Heart left ventricle (tissue), 13 donors: Measurements from ENCODE around the gene GCNT2.

Experiments
- CTCF ChIP-seq, 12 donors: fragments of 200-600 bp; sonication (generic) in 4 of 12; IDR thresholded peaks; one replicate each; pipeline versions ENCODE4 v1.5.0 to v1.8.0; 2018 to 2022; ENCODE audit warnings: antibody characterized with exemption in 12 of 12, mild to moderate bottlenecking in 5 of 12
- POLR2A ChIP-seq, 2 donors: fragments of 450-650 bp; IDR thresholded peaks; one replicate each; pipeline ENCODE4 v1.6.1; 2017; ENCODE audit warnings: antibody characterized with exemption in 2 of 2, mild to moderate bottlenecking in 2 of 2, moderate library complexity in 2 of 2
- donor health status: ischemic (EF 13 %, LVEDD 7.1; RV severe dilation, severe dysfunction).
- donor health status: DM: no; HTN: yes; CAD: no.
- donor health status: DM: no; HTN: no; CAD: no.
- donor health status: ischemic (EF 25% LVEDD 6.9; RV normal size, moderate dysfunction).
- donor health status: ischemic (EF 25% LVEDD 5.7; RV mildly dilated, moderate dysfunction).
- donor health status: ischemic (EF 35%, LVEDD 5.7; RV mildly dilated, moderate dysfunction).
- donor health status: nonischemic (EF 11% LVEDD 7.7; RV severe dilation, severe dysfunction).
- donor health status: DM: yes; HTN: yes; CAD: no.
- donor health status: PGD.
- donor health status: ischemic (EF 29% LVEDD 5.4; RV normal size, mild dysfunction).
- donor health status: nonischemic (EF 23%, LVEDD 6.1; RV moderate dilation, normal function).

GRCh38 chr6:10552270-10552810, 31.2 kb downstream of the GCNT2 start:
- TF ChIP-seq CTCF (IDR thresholded peaks at IDR 0.05) (no peak), POLR2A (IDR thresholded peaks at IDR 0.05) (no peak)
